Measurements from ENCODE around the gene TUBG2. TPM values are rescaled to one million over a fixed set of nuclear protein-coding genes. Genes with fewer than 3 reads are reported as not detected.
"Not testable (repeated sequence)": the region's sequence is repeated elsewhere in the genome, so short reads cannot be mapped to it uniquely, and the experiment has no call there.

Gene TUBG2
- total RNA-seq, 2 experiments from 2014 or later = 7.5 TPM

- intact Hi-C loops (cut with micrococcal nuclease) = no loop called here
Measured at GRCh38 chr17:42617956-42618431, 41.1 kb upstream of the TUBG2 start.

GRCh38 chr17:42618442-42619150, 40.5 kb upstream of the TUBG2 start:
- H3K4me1 Mint-ChIP-seq (ENCODE audit: low read depth) = peaks cover 9% of the 10 kb centered on the region
- H3K27ac Mint-ChIP-seq = no peak overlapping the region
- no peak for TF ChIP-seq CTCF (IDR thresholded peaks at IDR 0.05)
- H3K9me3 Mint-ChIP-seq = no peaks in the 10 kb centered on the region
- ATAC-seq = no peak
- ChIA-PET CTCF (interaction anchor here (0.8 to 1.8 kb wide), 3 partner anchors 9 to 79 kb away, joined by 3 to 5 read pairs (median 3); partner anchors contain the start of genes RETREG3 and TUBG1), POLR2A (interaction anchor here (1.0 to 1.9 kb wide), 5 partner anchors 9 to 41 kb away, joined by 3 to 5 read pairs (median 3); partner anchors contain the start of genes PSMC3IP, RETREG3 and TUBG1)
- intact Hi-C loops (cut with micrococcal nuclease) = no loop called here
- H3K4me3 Mint-ChIP-seq = no peak overlapping the region
- peaks cover 22% of the 10 kb centered on the region for H3K36me3 Mint-ChIP-seq (ENCODE audit: low read depth)
- no peaks in the 10 kb centered on the region for H3K27me3 Mint-ChIP-seq
- no peak for DNase-seq

More at GRCh38 chr17:42617956-42618431, 41.1 kb upstream of the TUBG2 start:
- DNase-seq (no peak), ATAC-seq (no peak)
- no peaks in the 10 kb centered on the region for H3K27me3 Mint-ChIP-seq
- H3K4me1 Mint-ChIP-seq (ENCODE audit: low read depth) = peaks cover 9% of the 10 kb centered on the region
- H3K9me3 Mint-ChIP-seq = no peaks in the 10 kb centered on the region
- no peak overlapping the region for H3K4me3 Mint-ChIP-seq
- ChIA-PET CTCF (interaction anchor here (0.7 to 1.8 kb wide), 4 partner anchors 8 to 79 kb away, joined by 3 to 5 read pairs (median 3); partner anchors contain the start of genes RETREG3 and TUBG1), POLR2A (interaction anchor here (1.2 to 1.9 kb wide), 4 partner anchors 9 to 14 kb away, joined by 3 to 5 read pairs (median 4); partner anchors contain the start of genes RETREG3 and TUBG1)
- no peak overlapping the region for H3K27ac Mint-ChIP-seq
- no peak for TF ChIP-seq CTCF (IDR thresholded peaks at IDR 0.05)
- H3K36me3 Mint-ChIP-seq (ENCODE audit: low read depth) = peaks cover 24% of the 10 kb centered on the region

- POLR2A ChIA-PET; H3K27me3 Mint-ChIP-seq; H3K4me3 Mint-ChIP-seq; ATAC-seq; H3K27ac Mint-ChIP-seq; intact Hi-C loops (cut with micrococcal nuclease); H3K9me3 Mint-ChIP-seq; H3K4me1 Mint-ChIP-seq (ENCODE audit: low read depth); H3K36me3 Mint-ChIP-seq (ENCODE audit: low read depth); DNase-seq: not testable (repeated sequence)
- CTCF ChIA-PET = interaction anchor here (1.0 kb wide), 1 partner anchor 9 kb away, joined by 3 read pairs; no protein-coding TSS in a partner anchor
Measured at GRCh38 chr17:42621987-42622386, 37.1 kb upstream of the TUBG2 start.

- no peaks in the 10 kb centered on the region for H3K27me3 Mint-ChIP-seq
- no peak for TF ChIP-seq CTCF (IDR thresholded peaks at IDR 0.05)
- ATAC-seq (no peak), DNase-seq (no peak)
- ChIA-PET CTCF (interaction anchor here (1.3 kb wide), 1 partner anchor 10 kb away, joined by 3 read pairs; no protein-coding TSS in a partner anchor), POLR2A (interaction anchor here (1.2 kb wide), 1 partner anchor 13 kb away, joined by 4 read pairs; no protein-coding TSS in a partner anchor)
- peaks cover 6% of the 10 kb centered on the region for H3K4me1 Mint-ChIP-seq (ENCODE audit: low read depth)
- no peak overlapping the region for H3K27ac Mint-ChIP-seq
- no peaks in the 10 kb centered on the region for H3K9me3 Mint-ChIP-seq
- no peak overlapping the region for H3K4me3 Mint-ChIP-seq
- intact Hi-C loops (cut with micrococcal nuclease) = no loop called here
- H3K36me3 Mint-ChIP-seq (ENCODE audit: low read depth) = no peaks in the 10 kb centered on the region
Measured at GRCh38 chr17:42623271-42623670, 35.8 kb upstream of the TUBG2 start.

- Mint-ChIP-seq H3K27ac (no peak overlapping the region), H3K4me1 (ENCODE audit: low read depth) (peaks cover 2% of the 10 kb centered on the region), H3K36me3 (ENCODE audit: low read depth) (no peaks in the 10 kb centered on the region), H3K27me3 (no peaks in the 10 kb centered on the region), H3K4me3 (no peak overlapping the region), H3K9me3 (no peaks in the 10 kb centered on the region)
- ATAC-seq (no peak), DNase-seq (no peak)
- intact Hi-C loops (cut with micrococcal nuclease) = no loop called here
- TF ChIP-seq CTCF (IDR thresholded peaks at IDR 0.05) = no peak
- ChIA-PET CTCF (interaction anchor here (1.3 kb wide), 1 partner anchor 11 kb away, joined by 3 read pairs; no protein-coding TSS in a partner anchor), POLR2A (interaction anchor here (1.2 kb wide), 1 partner anchor 13 kb away, joined by 4 read pairs; no protein-coding TSS in a partner anchor)
Measured at GRCh38 chr17:42623732-42624596, 35.1 kb upstream of the TUBG2 start.

GRCh38 chr17:42627032-42627764, 31.9 kb upstream of the TUBG2 start:
- DNase-seq; H3K27ac Mint-ChIP-seq; CTCF ChIA-PET; H3K27me3 Mint-ChIP-seq; H3K36me3 Mint-ChIP-seq (ENCODE audit: low read depth); intact Hi-C loops (cut with micrococcal nuclease); ATAC-seq; H3K4me3 Mint-ChIP-seq; H3K4me1 Mint-ChIP-seq (ENCODE audit: low read depth); H3K9me3 Mint-ChIP-seq: not testable (repeated sequence)
- POLR2A ChIA-PET = interaction anchor here (0.9 kb wide), 1 partner anchor 87 kb away, joined by 3 read pairs; no protein-coding TSS in a partner anchor

Measured in activated CD8-positive, alpha-beta T cell treated with anti-CD3 and anti-CD28 coated beads for 36 hours (primary cell).